BLaER1 (cell line): ENCODE data around the gene HOXA5.
A peak's percentile ranks its signal among the peaks of the same experiment; 100 is the strongest.

Source experiments
- H3K27ac ChIP-seq: shearing (Covaris generic); formaldehyde crosslinking; 2 replicates; pipeline ENCODE4 v1.8.1; 2022
- H3K27me3 ChIP-seq: shearing (Covaris generic); formaldehyde crosslinking; 2 replicates; pipeline ENCODE4 v1.8.1; 2022
- H3K36me3 ChIP-seq: shearing (Covaris generic); formaldehyde crosslinking; 2 replicates; pipeline ENCODE4 v1.8.1; 2022
- H3K4me1 ChIP-seq: shearing (Covaris generic); formaldehyde crosslinking; 2 replicates; pipeline ENCODE4 v1.8.1; 2022
- H3K4me2 ChIP-seq: shearing (Covaris generic); formaldehyde crosslinking; 2 replicates; pipeline ENCODE4 v1.8.1; 2022
- H3K4me3 ChIP-seq: shearing (Covaris generic); formaldehyde crosslinking; 2 replicates; pipeline ENCODE4 v1.8.1; 2022
- H3K9ac ChIP-seq: shearing (Covaris generic); formaldehyde crosslinking; 2 replicates; pipeline ENCODE4 v1.8.1; 2022
- H3K9me3 ChIP-seq: shearing (Covaris generic); formaldehyde crosslinking; 2 replicates; pipeline ENCODE4 v1.8.1; 2022
- H4K20me1 ChIP-seq: shearing (Covaris generic); formaldehyde crosslinking; 2 replicates; pipeline ENCODE4 v1.8.1; 2022
- Cebpa-rat ChIP-seq: shearing (Covaris generic); IDR thresholded peaks from 2 replicates; pipeline ENCODE4 v1.8.1; 2022

Gene HOXA5

GRCh38 chr7:27141923-27142579, 1.4 kb downstream of the HOXA5 start:
- Histone ChIP-seq H3K27ac (no peak overlapping the region), H3K4me2 (no peak overlapping the region)

DNA sequence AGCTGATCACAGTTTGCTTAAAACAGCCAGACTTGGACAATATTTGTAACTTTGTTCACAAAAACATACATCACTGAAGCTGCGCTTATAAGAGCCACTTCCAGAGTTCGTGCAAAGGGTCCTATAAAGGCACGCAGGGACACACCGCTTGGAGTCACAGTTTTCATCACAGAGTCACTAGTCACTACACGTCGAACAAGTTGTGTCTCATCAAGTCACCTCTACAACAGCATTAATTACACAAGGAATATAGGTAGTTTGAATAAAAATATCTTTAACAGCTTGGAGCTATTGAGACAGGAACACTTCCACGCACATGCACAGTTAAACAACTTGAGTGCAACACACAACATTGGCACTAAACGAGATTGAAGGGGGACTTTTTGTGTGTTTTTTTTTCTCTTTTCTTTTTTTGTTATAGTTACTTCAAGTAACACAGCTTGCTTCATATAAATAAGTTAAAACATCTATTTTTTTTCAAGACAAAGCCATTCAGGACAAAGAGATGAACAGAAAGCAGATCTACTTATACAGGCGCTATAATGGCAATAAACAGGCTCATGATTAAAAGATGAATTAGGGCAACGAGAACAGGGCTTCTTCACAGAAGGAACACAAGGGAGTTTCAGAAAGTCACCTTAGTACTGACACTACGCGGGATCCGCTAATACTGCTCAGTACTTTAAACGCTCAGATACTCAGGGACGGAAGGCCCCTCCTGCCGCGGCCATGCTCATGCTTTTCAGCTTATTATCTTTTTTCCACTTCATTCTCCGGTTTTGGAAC, 2.2 kb downstream of the HOXA5 start:
- no peak for TF ChIP-seq Cebpa-rat
- Histone ChIP-seq H3K36me3 (peaks cover 20% of the 10 kb centered on the region), H3K4me1 (peaks cover 12% of the 10 kb centered on the region), H3K9ac (no peak overlapping the region), H3K9me3 (peaks cover 57% of the 10 kb centered on the region), H3K27me3 (peaks cover 58% of the 10 kb centered on the region), H3K27ac (no peak overlapping the region), H3K4me3 (no peak overlapping the region), H4K20me1 (no peaks in the 10 kb centered on the region), H3K4me2 (no peak overlapping the region)

More at GRCh38 chr7:27141923-27142579, 1.4 kb downstream of the HOXA5 start:
- peaks cover 62% of the 10 kb centered on the region for H3K9me3 ChIP-seq
- peaks cover 8% of the 10 kb centered on the region for H3K4me1 ChIP-seq
- no peak overlapping the region for H3K4me3 ChIP-seq
- H4K20me1 ChIP-seq: no peaks in the 10 kb centered on the region
- H3K9ac ChIP-seq: no peak overlapping the region
- H3K36me3 ChIP-seq: peaks cover 20% of the 10 kb centered on the region
- no peak for TF ChIP-seq Cebpa-rat
- peaks cover 60% of the 10 kb centered on the region for H3K27me3 ChIP-seq

DNA sequence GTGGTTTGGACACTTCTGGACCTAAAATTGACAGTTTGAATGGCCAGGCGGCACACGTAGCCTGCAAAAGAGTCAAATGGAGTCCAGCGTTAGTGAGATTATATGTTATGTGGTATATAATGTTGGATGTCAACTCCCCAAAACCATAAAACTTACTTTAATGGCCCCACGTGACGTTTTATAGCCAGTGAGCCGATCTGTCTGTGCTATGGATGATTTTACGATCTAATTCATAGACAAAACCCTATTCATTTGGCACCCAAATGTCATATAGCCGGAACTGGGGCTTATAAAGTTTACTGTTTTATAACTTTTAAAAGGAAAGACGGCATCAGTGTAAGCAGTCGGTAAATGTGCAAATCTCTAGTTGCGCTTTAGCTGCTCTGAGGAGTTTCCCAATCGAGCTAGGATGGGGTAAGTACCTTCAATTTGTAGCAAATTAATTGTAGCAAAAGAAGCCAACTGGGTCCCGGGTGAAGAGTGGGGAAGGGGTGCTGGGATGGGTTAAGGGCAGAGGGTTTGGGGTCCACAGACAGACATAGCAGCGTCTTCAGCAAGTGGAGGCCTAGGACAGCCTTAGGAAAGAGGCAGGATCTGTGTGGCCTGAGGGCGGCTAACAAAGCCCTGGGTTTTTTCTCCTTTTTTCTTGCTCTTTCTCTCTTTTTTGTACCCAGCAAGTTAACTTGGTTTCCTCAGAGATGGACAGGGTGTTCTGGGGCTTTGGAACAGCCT, 3.2 kb downstream of the HOXA5 start:
- H3K4me3 ChIP-seq: no peak overlapping the region
- H4K20me1 ChIP-seq: no peaks in the 10 kb centered on the region
- no peak overlapping the region for H3K4me2 ChIP-seq
- no peak for TF ChIP-seq Cebpa-rat
- H3K36me3 ChIP-seq: peaks cover 20% of the 10 kb centered on the region
- H3K27ac ChIP-seq: no peak overlapping the region
- H3K9me3 ChIP-seq: peaks cover 51% of the 10 kb centered on the region
- peaks cover 22% of the 10 kb centered on the region for H3K4me1 ChIP-seq
- peaks cover 47% of the 10 kb centered on the region for H3K27me3 ChIP-seq
- no peak overlapping the region for H3K9ac ChIP-seq

- Histone ChIP-seq H3K4me3 (no peak overlapping the region), H3K4me2 (no peak overlapping the region), H4K20me1 (no peaks in the 10 kb centered on the region), H3K9ac (no peak overlapping the region), H3K27ac (no peak overlapping the region), H3K27me3 (peaks cover 40% of the 10 kb centered on the region), H3K4me1 (peaks cover 29% of the 10 kb centered on the region), H3K36me3 (peaks cover 14% of the 10 kb centered on the region), H3K9me3 (peaks cover 43% of the 10 kb centered on the region)
- no peak for TF ChIP-seq Cebpa-rat
Observed at GRCh38 chr7:27139334-27140125, 4.0 kb downstream of the HOXA5 start.

DNA sequence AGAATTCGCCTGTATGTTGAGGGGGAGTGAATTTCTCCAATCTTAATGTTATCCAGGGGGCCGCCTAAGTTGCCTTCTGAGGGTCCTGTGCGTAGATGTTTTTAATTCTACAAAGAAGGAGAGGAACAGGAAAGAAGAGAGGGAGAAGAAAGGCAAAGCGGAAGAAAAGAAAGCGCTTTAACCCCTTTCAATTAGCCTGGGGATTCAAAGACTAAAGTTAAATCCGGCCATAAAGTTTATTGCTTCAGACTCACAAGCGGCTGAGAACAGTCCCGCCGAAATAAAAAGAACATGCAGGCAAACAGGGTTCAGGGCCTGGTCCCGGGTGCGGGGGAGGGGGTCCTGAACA, 4.5 kb downstream of the HOXA5 start:
- peaks cover 12% of the 10 kb centered on the region for H3K36me3 ChIP-seq
- peaks cover 30% of the 10 kb centered on the region for H3K4me1 ChIP-seq
- H4K20me1 ChIP-seq: no peaks in the 10 kb centered on the region
- TF ChIP-seq Cebpa-rat: no peak
- H3K27ac ChIP-seq: no peak overlapping the region
- H3K27me3 ChIP-seq: peaks cover 34% of the 10 kb centered on the region
- H3K9me3 ChIP-seq: peaks cover 37% of the 10 kb centered on the region
- no peak overlapping the region for H3K9ac ChIP-seq
- H3K4me3 ChIP-seq: no peak overlapping the region
- H3K4me2 ChIP-seq: no peak overlapping the region

DNA sequence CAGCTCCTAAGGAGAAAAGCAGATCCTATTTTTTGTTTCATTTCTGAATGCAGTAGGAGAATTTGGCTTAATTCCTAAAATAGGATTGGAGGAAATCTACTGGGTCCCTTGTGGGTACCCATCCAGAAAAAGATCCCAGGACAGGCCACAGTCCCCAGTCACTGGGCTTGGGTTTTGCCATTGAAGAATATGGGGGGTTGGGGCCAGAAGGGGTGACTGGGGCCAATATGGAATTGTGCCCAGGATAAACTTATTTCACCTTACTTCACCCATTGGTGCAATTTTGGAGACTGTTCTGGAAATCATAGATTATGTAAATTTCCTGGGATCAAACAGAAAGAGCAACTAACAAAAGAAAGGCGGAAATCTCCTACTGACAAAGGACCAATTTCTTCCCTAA, 5.0 kb downstream of the HOXA5 start:
- H3K9me3 ChIP-seq: peaks cover 32% of the 10 kb centered on the region
- H4K20me1 ChIP-seq: no peaks in the 10 kb centered on the region
- H3K27ac ChIP-seq: no peak overlapping the region
- H3K27me3 ChIP-seq: peaks cover 29% of the 10 kb centered on the region
- H3K9ac ChIP-seq: no peak overlapping the region
- no peak overlapping the region for H3K4me3 ChIP-seq
- H3K4me2 ChIP-seq: no peak overlapping the region
- TF ChIP-seq Cebpa-rat: no peak
- peaks cover 30% of the 10 kb centered on the region for H3K4me1 ChIP-seq
- 0 out of 2 replicates have a peak, but pooled peaks cover 8% of the 10 kb centered on the region for H3K36me3 ChIP-seq

DNA sequence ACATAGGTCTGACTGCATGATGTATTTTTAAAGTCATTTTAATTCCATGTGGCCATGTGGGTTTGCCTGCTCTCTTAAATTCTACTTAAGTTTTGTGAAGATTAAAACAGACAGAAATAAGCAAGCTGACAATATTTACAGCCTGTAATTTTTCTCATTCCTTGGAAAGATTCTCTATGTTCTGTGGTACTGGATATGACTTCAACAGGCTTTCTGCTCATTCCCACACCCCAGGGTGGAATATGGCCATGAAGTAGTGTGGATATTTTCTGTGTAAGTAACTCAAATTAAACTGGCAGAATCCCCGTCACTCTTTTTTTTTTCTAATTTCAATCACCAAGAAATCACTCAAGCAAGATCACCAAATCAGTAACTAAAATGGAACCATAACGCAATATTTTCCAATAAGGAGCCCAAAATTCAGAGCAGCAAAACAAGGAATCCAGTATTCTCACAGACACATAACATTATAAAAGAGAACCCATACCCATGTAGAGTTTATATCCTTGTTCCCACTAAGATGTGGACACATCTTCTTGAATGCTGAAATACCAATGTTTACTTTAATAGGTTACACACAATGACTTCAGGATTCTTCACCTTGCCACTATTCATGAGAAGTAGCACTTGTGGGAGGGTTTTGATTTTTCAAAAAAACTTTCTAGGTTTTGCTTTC, 5.7 kb downstream of the HOXA5 start:
- Histone ChIP-seq H3K27me3 (peaks cover 22% of the 10 kb centered on the region), H3K4me2 (peak overlapping the region; percentile 40), H3K4me3 (no peak overlapping the region), H3K9me3 (peaks cover 25% of the 10 kb centered on the region), H3K36me3 (0 out of 2 replicates have a peak, but pooled peaks cover 3% of the 10 kb centered on the region), H3K9ac (no peak overlapping the region), H3K4me1 (peaks cover 30% of the 10 kb centered on the region), H3K27ac (no peak overlapping the region), H4K20me1 (no peaks in the 10 kb centered on the region)
- TF ChIP-seq Cebpa-rat: no peak

GRCh38 chr7:27134392-27134791, 9.1 kb downstream of the HOXA5 start:
- Histone ChIP-seq H4K20me1 (no peaks in the 10 kb centered on the region), H3K4me3 (no peak overlapping the region), H3K27ac (no peak overlapping the region), H3K4me1 (peaks cover 30% of the 10 kb centered on the region), H3K27me3 (peaks cover 8% of the 10 kb centered on the region; the same call in 1 of the 2 replicates), H3K4me2 (no peak overlapping the region), H3K9me3 (peaks cover 31% of the 10 kb centered on the region), H3K36me3 (no peaks in the 10 kb centered on the region), H3K9ac (no peak overlapping the region)
- TF ChIP-seq Cebpa-rat: no peak
